Thyroid gland (tissue), 4 donors: ENCODE measurements around the gene ARHGEF16. TPM values are rescaled to one million over a fixed set of nuclear protein-coding genes. Genes with fewer than 3 reads are reported as not detected.

Experiments used
- DNase-seq, 2 donors: peaks; one replicate each; pipeline ENCODE4 v3.0.0-alpha.2; 2019
- H3K27ac ChIP-seq, 3 donors: fragments of 200-600 bp; sonication (generic); 1 replicate in 2 of 3; 2 replicates in 1 of 3; pipeline ENCODE4 v1.5.1; 2016 to 2019; ENCODE audit warnings: mild to moderate bottlenecking in 1 of 3, moderate library complexity in 1 of 3
- H3K27me3 ChIP-seq: fragments of 200-600 bp; sonication (generic); one replicate; pipeline ENCODE4 v1.5.1; 2019
- H3K36me3 ChIP-seq, 2 donors: fragments of 200-600 bp; sonication (generic); one replicate each; pipeline ENCODE4 v1.5.1; 2016 to 2019
- H3K4me1 ChIP-seq, 2 donors: fragments of 200-600 bp; sonication (generic); one replicate each; pipeline ENCODE4 v1.5.1; 2017 to 2019
- H3K4me3 ChIP-seq, 3 donors: fragments of 200-600 bp; sonication (generic); replicated peaks in 1 of 3; 1 replicate in 2 of 3; 2 replicates in 1 of 3; pipeline ENCODE4 v1.5.1; 2016; ENCODE audit warnings: mild to moderate bottlenecking in 1 of 3
- H3K9me3 ChIP-seq: fragments of 200-600 bp; sonication (generic); one replicate; pipeline ENCODE4 v1.5.1; 2017
- POLR2A ChIP-seq, 2 donors: fragments of 450-650 bp; IDR thresholded peaks; one replicate each; pipeline ENCODE4 v1.6.1; 2017; ENCODE audit warnings: antibody characterized with exemption in 2 of 2, mild to moderate bottlenecking in 2 of 2, moderate library complexity in 1 of 2
- WGBS, 2 donors: methylation state at CpG; one replicate each; pipeline ENCODE4 v1.1.5; 2017; 5-methylcytosine and 5-hydroxymethylcytosine counted together
- intact Hi-C: fragments of 100-400 bp; cut with DNase I; formaldehyde crosslinking; loops from one replicate; pipeline ENCODE4 v1.15.1; 2023
- total RNA-seq, 4 donors: library from RNA; depleted of rRNA; stranded (reverse); fragments of >200 nt; gene quantifications; one replicate each; pipeline ENCODE4 v1.2.3, GENCODE V29; 2016
- TF ChIP-seq, protein P1 (sequence below), 6 experiments: fragments of 200-600 bp in 3 of 6; fragments of 450-650 bp in 3 of 6; sonication (generic) in 3 of 6; IDR thresholded peaks; one replicate each; pipeline ENCODE4 v1.5.1; 2016 to 2019; ENCODE audit warnings: antibody characterized with exemption in 6 of 6, mild to moderate bottlenecking in 2 of 6, inconsistent platforms in 1 of 6, moderate library complexity in 1 of 6

The ARHGEF16 gene
- total RNA-seq, 4 donors from 2014 or later = 16.0 to 23.7 (median 21.2) TPM

- intact Hi-C loops = no loop called here
- WGBS, 2 donors = 72 to 87% methylated on average over 5 to 12 of the region's 13 CpGs
Measured at GRCh38 chr1:3461934-3462275, 7.4 kb downstream of the ARHGEF16 start.

GRCh38 chr1:3462356-3463012, 8.0 kb downstream of the ARHGEF16 start:
- intact Hi-C loops = no loop called here
- no peaks in the 10 kb centered on the region for H3K36me3 ChIP-seq
- no peak overlapping the region for H3K27ac ChIP-seq
- no peaks in the 10 kb centered on the region for H3K4me1 ChIP-seq
- no peak overlapping the region for H3K4me3 ChIP-seq
- DNase-seq = no peak
- 92 to 94% methylated on average over 10 to 12 of the region's 16 CpGs for WGBS, 2 donors
- no peaks in the 10 kb centered on the region for H3K9me3 ChIP-seq
- no peak for TF ChIP-seq POLR2A (IDR thresholded peaks at IDR 0.05)
- TF ChIP-seq, protein P1, sequence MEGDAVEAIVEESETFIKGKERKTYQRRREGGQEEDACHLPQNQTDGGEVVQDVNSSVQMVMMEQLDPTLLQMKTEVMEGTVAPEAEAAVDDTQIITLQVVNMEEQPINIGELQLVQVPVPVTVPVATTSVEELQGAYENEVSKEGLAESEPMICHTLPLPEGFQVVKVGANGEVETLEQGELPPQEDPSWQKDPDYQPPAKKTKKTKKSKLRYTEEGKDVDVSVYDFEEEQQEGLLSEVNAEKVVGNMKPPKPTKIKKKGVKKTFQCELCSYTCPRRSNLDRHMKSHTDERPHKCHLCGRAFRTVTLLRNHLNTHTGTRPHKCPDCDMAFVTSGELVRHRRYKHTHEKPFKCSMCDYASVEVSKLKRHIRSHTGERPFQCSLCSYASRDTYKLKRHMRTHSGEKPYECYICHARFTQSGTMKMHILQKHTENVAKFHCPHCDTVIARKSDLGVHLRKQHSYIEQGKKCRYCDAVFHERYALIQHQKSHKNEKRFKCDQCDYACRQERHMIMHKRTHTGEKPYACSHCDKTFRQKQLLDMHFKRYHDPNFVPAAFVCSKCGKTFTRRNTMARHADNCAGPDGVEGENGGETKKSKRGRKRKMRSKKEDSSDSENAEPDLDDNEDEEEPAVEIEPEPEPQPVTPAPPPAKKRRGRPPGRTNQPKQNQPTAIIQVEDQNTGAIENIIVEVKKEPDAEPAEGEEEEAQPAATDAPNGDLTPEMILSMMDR (IDR thresholded peaks at IDR 0.05) = no peak
- H3K27me3 ChIP-seq = no peaks in the 10 kb centered on the region

More at GRCh38 chr1:3461934-3462275, 7.4 kb downstream of the ARHGEF16 start:
- TF ChIP-seq, protein P1 (IDR thresholded peaks at IDR 0.05) = no peak
- TF ChIP-seq POLR2A (IDR thresholded peaks at IDR 0.05) = no peak
- H3K27ac ChIP-seq = no peak overlapping the region
- H3K9me3 ChIP-seq = no peaks in the 10 kb centered on the region
- no peak overlapping the region for H3K4me3 ChIP-seq
- no peaks in the 10 kb centered on the region for H3K36me3 ChIP-seq
- H3K4me1 ChIP-seq = no peaks in the 10 kb centered on the region
- no peak for DNase-seq
- H3K27me3 ChIP-seq = no peaks in the 10 kb centered on the region

- Histone ChIP-seq H3K36me3 (no peaks in the 10 kb centered on the region), H3K4me1 (no peaks in the 10 kb centered on the region), H3K27me3 (no peaks in the 10 kb centered on the region), H3K9me3 (no peaks in the 10 kb centered on the region), H3K4me3 (no peak overlapping the region), H3K27ac (no peak overlapping the region)
- WGBS, 2 donors = 90% methylated on average over 10 of the region's 22 CpGs; no CpG with 5 or more reads in 1 of the 2 donors
- intact Hi-C loops = no loop called here
- no peak for TF ChIP-seq POLR2A (IDR thresholded peaks at IDR 0.05)
- TF ChIP-seq, protein P1 (IDR thresholded peaks at IDR 0.05) = no peak
- no peak for DNase-seq
Measured at GRCh38 chr1:3463013-3463385, 8.5 kb downstream of the ARHGEF16 start.

- TF ChIP-seq, protein P1 (IDR thresholded peaks at IDR 0.05) = no peak
- no peak for TF ChIP-seq POLR2A (IDR thresholded peaks at IDR 0.05)
- no peaks in the 10 kb centered on the region for H3K27me3 ChIP-seq
- H3K4me3 ChIP-seq = no peak overlapping the region
- intact Hi-C loops = no loop called here
- 92 to 98% methylated on average over 11 to 15 of the region's 20 CpGs for WGBS, 2 donors
- no peak for DNase-seq
- H3K27ac ChIP-seq = no peak overlapping the region
- H3K9me3 ChIP-seq = no peaks in the 10 kb centered on the region
- H3K4me1 ChIP-seq = no peaks in the 10 kb centered on the region
- no peaks in the 10 kb centered on the region for H3K36me3 ChIP-seq
Measured at GRCh38 chr1:3463408-3463863, 9.0 kb downstream of the ARHGEF16 start.

DNA sequence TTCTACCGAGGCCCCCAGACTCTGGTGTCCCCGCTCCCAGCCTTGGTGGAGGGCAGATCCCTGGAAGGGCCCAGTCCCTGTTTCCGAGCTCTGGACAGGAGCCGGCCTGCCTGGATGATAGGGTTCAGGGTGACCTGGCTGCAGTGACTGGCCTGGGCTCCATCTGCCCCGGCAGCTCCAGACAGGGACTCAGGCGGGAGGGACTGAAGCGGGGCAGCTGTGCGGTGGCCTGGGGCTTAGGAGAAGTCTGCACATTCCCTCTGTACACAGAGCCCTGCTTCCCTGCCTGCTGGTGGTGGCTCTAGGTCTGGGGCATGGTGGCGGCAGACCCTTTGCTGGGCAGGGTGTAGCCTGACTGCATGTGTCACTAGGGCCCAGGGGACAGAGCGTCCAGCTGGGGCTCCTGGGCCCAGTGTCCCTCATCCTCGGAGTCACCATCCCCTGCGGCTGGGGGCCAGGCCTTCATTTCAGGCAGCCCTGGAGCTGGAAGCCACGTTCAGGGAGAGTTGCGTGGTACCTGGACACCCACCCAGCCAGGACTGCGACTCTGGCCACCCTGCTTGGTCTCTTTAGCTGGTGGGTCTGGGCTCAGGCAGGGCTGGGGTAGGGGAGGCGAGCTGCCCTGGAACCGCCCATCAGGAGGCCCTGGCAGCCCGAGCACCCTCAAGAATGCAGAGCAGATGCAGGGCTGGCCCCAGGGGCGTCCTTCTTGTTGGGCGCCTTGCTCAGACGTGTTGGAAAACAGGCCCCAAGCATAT, 9.6 kb downstream of the ARHGEF16 start:
- Histone ChIP-seq H3K4me1 (no peaks in the 10 kb centered on the region), H3K27me3 (no peaks in the 10 kb centered on the region), H3K9me3 (no peaks in the 10 kb centered on the region), H3K27ac (no peak overlapping the region), H3K4me3 (no peak overlapping the region), H3K36me3 (peaks cover 0 to under 1% of the 10 kb centered on the region in 2 donors)
- TF ChIP-seq POLR2A (IDR thresholded peaks at IDR 0.05) = no peak
- TF ChIP-seq, protein P1 (IDR thresholded peaks at IDR 0.05) = no peak
- intact Hi-C loops = no loop called here
- no peak for DNase-seq
- WGBS, 2 donors = 91% methylated on average over 6 to 15 of the region's 21 CpGs
